Activated CD4-positive, alpha-beta T cell treated with anti-CD3 and anti-CD28 coated beads, Interleukin-2, amount 50 U/mL, for 16 hours (primary cell): ENCODE measurements around the gene RAB10.
A peak's percentile ranks its signal among the peaks of the same experiment; 100 is the strongest.
"Not testable (repeated sequence)": the region's sequence is repeated elsewhere in the genome, so short reads cannot be mapped to it uniquely, and the experiment has no call there.

Source experiments
- DNase-seq: peaks from one replicate; pipeline ENCODE4 v3.0.0-alpha.2; 2020

The RAB10 gene

GRCh38 chr2:26064846-26065245, 31.0 kb downstream of the RAB10 start:
- DNase-seq, result no peak

DNA sequence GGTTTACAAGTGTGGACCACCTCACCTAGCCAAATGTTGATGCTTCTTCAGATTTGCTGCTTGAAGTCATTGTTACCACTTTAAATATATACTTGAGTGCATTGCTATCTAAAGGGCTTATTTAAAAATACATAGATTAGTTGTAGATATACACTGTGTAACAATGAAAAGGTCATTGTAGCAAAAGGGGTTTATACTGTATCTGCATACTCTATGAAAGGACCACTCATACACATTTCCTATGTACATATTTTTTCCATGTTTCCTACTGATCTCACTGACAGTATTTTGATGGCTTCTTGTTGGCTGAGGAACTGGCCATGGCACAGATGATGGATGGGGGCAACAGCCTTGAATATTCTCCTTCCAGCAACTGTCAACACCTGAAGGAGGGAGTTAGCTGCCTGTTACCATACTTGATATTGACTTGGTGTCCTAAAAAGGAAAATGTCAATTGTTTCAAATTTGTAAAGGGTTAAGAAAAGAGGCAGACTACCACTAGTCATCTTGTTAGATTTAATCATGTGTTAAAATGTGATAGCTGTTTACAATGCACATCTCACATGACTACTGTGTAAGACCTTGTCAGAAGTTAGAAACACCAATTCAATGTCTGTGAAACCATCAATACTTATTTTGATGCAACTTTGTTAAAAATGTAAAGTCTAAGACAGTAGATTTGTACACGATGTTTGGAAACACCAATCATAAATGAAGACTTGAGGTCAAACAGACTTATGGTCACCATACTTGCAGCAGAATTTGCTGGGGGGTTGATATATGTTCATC, 33.5 kb downstream of the RAB10 start:
- DNase-seq, result no peak

DNA sequence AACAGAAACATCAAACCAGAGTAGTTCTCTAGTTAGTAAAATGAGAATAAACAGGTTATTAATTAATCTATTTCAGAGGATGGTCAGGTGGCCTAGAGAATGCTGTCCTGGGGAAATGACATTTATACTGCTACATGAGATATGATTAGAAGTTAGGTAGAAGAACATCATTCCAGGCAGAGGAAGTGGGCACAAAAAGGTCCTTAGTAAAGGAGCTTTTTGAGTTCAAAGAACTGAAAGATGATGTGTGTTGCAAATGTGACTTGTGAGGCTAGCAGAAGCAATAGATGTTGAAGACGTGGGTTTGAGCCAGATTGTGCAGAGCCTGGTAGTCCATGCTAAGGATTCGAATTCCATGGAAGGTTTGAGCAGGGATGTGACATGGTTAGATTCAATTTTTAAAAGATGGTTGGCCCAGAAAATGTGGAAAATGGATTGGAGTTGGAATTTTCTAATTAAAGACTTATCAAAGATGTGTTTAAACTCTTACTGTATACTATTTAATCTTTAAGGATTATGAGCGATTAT, 34.2 kb downstream of the RAB10 start:
- DNase-seq, result peak; percentile 50

DNA sequence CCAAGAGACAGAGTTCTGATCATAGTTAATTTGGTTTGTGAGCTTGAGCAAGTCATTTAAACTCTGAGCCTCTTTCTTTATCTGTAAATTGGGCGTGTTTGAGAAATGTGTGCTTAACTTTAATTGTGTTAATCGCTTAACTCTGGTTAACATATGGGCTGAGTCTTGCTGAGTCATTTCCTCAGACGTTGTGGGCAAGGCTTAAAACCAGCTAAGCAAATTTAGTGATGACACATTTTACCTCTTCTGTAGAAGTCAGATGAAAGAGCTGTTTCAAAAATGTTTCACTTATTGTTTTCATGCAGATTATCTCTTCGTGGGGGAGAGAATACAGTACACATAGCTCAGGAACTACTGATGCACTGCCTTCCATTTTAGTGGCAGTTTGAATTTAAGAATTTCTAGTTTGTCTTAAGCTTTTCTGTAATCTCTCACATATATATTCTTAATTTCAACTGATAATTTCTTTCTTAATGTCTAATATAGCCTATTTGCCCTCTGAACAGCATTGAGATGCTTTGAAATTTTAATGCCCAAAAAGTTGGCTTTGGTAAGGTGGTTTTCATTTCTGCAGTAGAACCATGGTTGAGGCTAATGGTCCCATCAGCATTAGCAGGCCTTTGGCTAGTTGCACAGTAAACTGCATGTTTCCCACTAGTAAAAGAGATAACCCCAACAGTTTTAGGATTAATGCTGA, 34.9 kb downstream of the RAB10 start:
- DNase-seq, result peak; percentile 91

DNA sequence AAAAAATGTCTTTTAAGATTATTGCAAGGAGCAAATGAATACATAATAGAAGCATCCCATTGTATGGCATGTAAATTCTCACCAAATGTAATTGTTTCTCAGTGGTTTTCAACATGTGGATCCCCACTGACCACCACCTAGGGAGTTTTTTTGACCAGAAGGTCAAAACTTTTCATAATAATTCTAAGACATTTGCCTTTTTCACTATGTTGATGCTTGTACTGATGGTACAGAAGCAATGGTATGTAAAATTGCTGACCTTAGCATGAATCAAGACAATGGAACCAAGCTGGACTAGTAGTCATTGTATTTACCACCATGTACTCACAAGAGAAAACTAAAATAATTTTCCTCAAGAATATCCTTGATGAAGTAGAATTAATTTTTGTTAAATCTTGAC, 36.8 kb downstream of the RAB10 start:
- no peak for DNase-seq

- DNase-seq, result no peak
These were observed 39.3 kb downstream of the RAB10 start for GRCh38 chr2:26072925-26073768.

GRCh38 chr2:26073830-26074229, 39.9 kb downstream of the RAB10 start:
- DNase-seq, result no peak

GRCh38 chr2:26074676-26075075, 40.8 kb downstream of the RAB10 start:
- no peak for DNase-seq

DNA sequence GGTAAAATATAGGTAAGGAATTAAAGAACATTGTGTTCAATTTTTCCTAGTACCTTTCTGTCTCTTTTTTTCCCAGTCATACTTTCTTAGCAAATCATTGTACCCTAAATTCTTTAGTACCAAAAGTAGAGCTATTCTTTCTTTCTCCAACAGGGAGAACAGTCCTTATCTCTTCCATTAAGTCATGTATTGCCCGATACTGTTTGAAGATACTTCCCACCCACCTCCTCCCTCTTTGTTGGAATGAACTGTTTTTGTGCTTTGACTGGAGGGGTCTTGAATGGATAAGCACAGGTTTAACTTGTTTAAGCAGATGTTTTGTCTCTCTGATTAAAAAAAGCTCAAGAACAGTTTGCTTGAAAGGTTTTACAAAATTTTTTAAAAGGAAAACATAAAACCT, 41.3 kb downstream of the RAB10 start:
- DNase-seq, result no peak

DNA sequence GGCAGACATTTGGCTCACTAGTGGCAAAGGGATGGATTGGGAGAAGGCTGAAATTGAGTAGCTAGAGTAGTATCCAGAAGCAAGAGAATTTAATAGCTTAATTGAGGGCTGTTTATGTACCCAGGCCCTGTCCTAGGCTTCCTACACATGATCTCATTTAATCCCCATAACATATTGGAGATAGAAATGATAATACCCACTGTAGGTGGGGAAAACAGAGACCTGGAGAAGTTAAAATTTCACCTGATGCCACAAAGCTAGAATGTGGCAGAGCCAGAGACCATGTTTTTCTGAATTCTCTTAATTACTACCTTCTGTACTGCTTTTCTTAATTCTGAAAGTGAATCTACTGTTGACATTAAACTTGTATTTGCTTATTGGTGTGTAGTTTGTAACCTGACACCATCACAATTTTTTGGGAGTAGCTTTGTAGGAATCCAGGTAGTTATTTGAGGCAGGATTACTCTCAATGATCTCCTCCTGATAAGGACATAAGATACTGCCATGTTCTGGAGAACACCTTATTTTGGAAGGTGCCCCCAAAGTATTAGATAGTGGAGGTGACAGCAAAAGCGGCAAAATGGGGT, 42.2 kb downstream of the RAB10 start:
- no peak for DNase-seq

DNA sequence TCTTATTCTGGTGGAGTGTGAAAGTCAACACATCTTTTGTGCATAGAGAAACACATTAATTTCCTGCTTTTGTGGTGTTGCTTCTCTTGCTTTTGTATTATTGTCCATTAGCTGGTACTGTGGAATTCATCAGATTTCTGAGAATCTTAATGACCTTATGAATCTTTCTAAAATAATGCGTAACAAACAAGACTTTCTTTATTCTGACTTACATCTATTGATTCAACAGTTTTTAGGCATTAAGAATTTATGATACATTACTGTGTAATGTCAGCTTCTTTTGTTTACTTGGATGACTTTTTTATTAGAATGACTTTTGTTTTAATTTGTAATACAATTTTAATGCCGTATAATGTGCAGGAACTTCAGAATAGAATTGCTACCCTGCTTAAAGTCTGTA, 43.4 kb downstream of the RAB10 start:
- no peak for DNase-seq

DNA sequence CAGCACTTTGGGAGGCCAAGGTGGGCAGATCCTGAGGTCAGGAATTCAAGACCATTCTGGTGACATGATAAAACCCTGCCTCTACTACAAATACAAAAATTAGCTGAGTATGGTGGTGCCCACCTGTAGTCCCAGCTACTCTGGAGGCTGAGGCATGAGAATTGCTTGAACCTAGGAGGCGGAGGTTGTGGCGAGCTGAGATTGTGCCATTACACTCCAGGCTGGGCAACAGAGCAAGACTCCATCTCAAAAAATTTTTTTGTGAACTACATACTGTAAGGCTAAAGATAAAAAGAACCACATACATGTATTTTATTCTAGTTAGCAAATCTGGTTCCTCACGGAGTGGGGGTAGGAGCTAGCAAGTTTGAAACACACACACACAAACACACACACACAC, 45.1 kb downstream of the RAB10 start:
- DNase-seq, result no peak

DNA sequence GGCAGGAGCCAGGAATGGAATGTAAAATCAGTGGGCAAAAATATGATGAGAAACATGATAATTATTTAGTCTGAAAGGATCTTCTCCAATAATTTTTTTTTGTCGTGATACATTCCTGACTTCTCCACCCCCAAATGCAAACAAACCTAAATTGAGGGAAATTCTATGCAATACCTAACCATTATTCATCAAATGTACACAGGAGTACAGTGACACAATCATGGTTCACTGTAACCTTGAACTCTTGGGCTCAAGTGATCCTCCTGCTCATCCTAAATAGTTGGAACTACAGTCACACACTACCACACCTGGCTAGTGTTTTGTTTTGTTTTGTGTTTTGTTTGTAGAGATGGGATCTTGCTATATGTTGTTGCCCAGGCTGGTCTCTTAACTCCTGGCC, 46.5 kb downstream of the RAB10 start:
- DNase-seq, result no peak

DNA sequence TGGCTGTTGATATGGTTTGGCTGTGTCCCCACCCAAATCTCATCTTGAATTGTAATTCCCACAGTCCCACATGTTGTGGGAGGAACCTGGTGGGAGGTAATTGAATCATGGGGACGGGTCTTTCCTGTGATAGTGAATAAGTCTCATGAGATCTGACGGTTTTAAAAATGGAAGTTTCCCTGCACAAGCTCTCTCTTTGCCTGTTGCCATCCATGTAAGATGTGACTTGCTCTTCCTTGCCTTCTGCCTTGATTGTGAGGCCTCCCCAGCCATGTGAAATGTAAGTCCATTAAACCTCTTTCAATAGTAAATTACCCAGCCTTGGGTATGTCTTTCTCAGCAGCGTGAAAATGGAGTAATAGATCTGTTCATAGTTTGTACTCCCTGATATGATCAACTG, 47.0 kb downstream of the RAB10 start:
- not testable (repeated sequence) for DNase-seq

GRCh38 chr2:26081556-26081955, 47.7 kb downstream of the RAB10 start:
- DNase-seq, result no peak

DNA sequence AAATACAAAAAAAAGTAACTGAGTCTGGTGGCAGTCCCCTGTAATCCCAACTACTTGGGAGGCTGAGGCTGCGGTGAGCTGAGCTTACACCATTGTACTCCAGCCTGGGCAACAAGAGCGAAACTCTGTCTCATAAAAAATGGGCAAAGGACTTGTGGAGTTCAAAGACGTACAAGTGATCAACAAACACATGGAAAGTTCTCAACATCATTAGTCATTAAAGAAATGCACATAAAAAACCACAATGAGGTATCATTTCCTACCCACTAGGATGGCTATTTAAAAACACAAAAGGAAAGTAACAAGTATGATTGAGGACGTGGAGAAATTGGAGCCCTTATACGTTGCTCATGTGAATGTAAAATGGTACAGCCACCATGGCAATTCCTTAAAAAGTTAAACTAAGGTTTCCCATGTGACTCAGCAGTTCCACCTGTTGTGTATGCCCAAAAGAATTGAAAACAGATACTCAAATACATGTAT, 52.3 kb downstream of the RAB10 start:
- DNase-seq, result peak; percentile 62

DNA sequence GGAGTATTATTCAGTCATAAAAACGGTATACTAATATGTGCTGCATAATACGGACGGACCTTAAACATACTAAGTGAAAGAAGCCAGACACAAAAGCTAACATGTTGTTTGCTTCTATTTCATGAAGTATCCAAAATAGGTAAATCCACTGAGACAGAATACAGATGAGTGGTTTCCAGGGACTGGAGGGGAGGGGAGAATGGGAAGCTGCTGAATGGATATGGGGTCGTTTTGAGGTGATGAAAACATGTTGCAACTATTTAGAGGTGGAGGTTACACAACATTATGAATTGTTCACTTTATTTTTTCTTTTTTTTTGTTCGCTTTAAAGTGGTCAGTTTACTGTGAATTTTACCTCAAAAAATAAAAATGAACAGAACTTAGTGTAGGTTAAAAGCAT, 52.9 kb downstream of the RAB10 start:
- no peak for DNase-seq

DNA sequence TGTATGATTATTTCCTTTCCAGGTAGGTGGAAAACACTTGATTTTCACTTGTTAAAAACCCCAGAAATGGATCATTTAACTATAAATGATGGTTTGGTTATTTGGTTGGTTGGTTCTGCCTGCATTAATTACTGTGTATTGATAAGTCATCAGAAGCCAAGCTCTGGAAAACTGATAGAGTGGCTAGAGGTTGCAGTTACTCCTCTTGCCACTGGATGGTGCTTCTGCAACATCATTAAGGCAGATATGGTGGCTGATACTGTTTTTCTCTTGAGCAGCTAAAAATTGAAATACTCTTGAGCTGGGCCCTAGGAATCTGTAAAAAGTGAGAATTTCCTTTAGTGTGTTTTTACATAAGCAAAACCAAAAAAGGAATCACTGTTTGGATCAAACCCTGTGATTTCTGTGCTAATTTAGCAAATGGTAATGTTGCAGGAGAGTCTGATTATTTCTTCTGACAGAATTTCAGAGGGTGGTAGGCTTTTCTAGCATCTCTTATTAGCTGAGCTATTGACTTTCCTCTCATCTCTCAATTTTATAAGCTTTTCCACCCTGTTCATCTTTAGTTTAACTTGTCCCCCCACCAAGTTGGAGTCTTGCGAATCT, 54.3 kb downstream of the RAB10 start:
- DNase-seq, result peak; percentile 46

DNA sequence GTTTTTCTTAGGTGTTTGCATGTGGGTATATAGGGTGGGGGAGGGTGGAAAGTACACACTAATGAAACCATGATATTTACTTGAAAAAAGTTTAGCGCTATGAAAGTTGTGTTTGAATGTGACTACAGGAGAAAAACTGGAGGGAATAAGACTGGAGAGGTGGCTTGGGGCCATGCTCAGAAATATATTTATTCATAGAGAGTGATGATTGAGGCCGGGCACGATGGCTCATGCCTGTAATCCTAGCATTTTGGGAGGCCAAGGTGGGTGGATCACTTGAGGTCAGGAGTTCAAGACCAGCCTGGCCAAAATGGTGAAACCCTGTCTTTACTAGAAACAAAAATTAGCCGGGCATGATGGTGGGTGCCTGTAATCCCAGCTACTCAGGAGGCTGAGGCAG, 55.0 kb downstream of the RAB10 start:
- not testable (repeated sequence) for DNase-seq

DNA sequence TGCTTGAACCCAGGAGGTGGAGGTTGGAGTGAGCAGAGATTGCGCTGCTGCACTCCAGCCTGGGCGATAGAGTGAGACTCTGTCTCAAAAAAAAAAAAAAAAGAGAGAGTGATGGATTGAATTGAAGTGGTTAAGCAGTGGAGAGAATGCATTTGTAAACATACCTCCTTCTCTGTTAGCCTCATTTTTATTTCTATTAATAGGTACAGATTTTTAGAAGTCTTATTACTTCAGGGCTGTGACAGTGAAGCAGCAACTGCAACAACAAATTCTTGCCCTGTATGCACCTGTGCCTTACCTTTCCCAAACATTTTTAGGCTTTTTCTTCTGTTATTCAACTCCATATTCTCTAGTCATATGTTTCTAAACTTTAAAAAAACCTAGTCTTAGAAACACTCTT, 55.5 kb downstream of the RAB10 start:
- no peak for DNase-seq

GRCh38 chr2:26095758-26096157, 61.9 kb downstream of the RAB10 start:
- no peak for DNase-seq

- DNase-seq, result no peak
These were observed 66.0 kb downstream of the RAB10 start for GRCh38 chr2:26099933-26100332.
